HepG2 (cell line): ENCODE data around the gene DNPH1. TPM values are rescaled to one million over a fixed set of nuclear protein-coding genes. Genes with fewer than 3 reads are reported as not detected.

Experiments
- CREBL2 ChIP-seq: sonication (generic); formaldehyde crosslinking; IDR thresholded peaks from 2 replicates; pipeline ENCODE4 v1.8.1; 2023; ENCODE audit warnings: missing genetic modification reagents, mild to moderate bottlenecking, borderline replicate concordance
- HIC2 ChIP-seq: sonication (generic); formaldehyde crosslinking; IDR thresholded peaks from 2 replicates; pipeline ENCODE4 v1.9.0; 2022; ENCODE audit warnings: low read depth, missing genetic modification reagents
- HNRNPLL ChIP-seq: fragments of 200-400 bp; formaldehyde crosslinking; IDR thresholded peaks from 2 replicates; pipeline ENCODE4 v1.6.1; 2017; ENCODE audit warnings: mild to moderate bottlenecking, low read depth, low read length; ENCODE audit not compliant: poor library complexity, severe bottlenecking
- MTA1 ChIP-seq: sonication (generic); formaldehyde crosslinking; IDR thresholded peaks from 2 replicates; pipeline ENCODE4 v1.4.0; 2020; ENCODE audit warnings: missing genetic modification reagents, mild to moderate bottlenecking, borderline replicate concordance
- NR2F1 ChIP-seq, 2 experiments: fragments of 450-650 bp in 1 of 2; formaldehyde crosslinking in 1 of 2; IDR thresholded peaks; 2 replicates each; pipeline versions ENCODE4 v1.5.0 to v1.6.1; 2016 to 2020; ENCODE audit warnings: mild to moderate bottlenecking in 1 of 2, missing compliant biosample characterization in 1 of 2, missing genetic modification reagents in 1 of 2, moderate library complexity in 1 of 2
- POLR2A ChIP-seq, 2 experiments: IDR thresholded peaks; 2 replicates each; pipeline ENCODE4 v1.6.1; 2011; ENCODE audit warnings: low read depth in 2 of 2, low read length in 2 of 2, mild to moderate bottlenecking in 1 of 2, moderate library complexity in 1 of 2; ENCODE audit not compliant: insufficient read depth in 1 of 2
- RBM39 ChIP-seq: fragments of 200-400 bp; formaldehyde crosslinking; IDR thresholded peaks from one replicate; pipeline ENCODE4 v1.6.1; 2018; ENCODE audit warnings: antibody characterized with exemption, mild to moderate bottlenecking, low read depth, low read length; ENCODE audit not compliant: poor library complexity, severe bottlenecking
- SIX1 ChIP-seq: sonication (generic); formaldehyde crosslinking; IDR thresholded peaks from 2 replicates; pipeline ENCODE4 v1.4.0; 2020; ENCODE audit warnings: missing genetic modification reagents, borderline replicate concordance
- SNAPC4 ChIP-seq: sonication (generic); formaldehyde crosslinking; IDR thresholded peaks from 2 replicates; pipeline ENCODE4 v1.4.0; 2020; ENCODE audit warnings: mild to moderate bottlenecking, missing genetic modification reagents
- SNRNP70 ChIP-seq: fragments of 200-400 bp; formaldehyde crosslinking; IDR thresholded peaks from 2 replicates; pipeline ENCODE4 v1.6.1; 2017; ENCODE audit warnings: mild to moderate bottlenecking, low read depth, low read length, moderate library complexity
- TCF12 ChIP-seq, 2 experiments: fragments of 450-650 bp in 1 of 2; sonication (generic) in 1 of 2; formaldehyde crosslinking in 1 of 2; IDR thresholded peaks; 2 replicates each; pipeline versions ENCODE4 v1.6.1 to v1.8.0; 2017 to 2022; ENCODE audit warnings: antibody characterized with exemption in 1 of 2, mild to moderate bottlenecking in 1 of 2, missing genetic modification reagents in 1 of 2, moderate library complexity in 1 of 2
- TOPORS ChIP-seq: sonication (generic); formaldehyde crosslinking; IDR thresholded peaks from 2 replicates; pipeline ENCODE4 v1.8.0; 2023; ENCODE audit warnings: mild to moderate bottlenecking, missing genetic modification reagents
- ZBTB8A ChIP-seq: sonication (generic); formaldehyde crosslinking; IDR thresholded peaks from 2 replicates; pipeline ENCODE4 v1.4.0; 2020; ENCODE audit warnings: mild to moderate bottlenecking, low read depth, missing genetic modification reagents, borderline replicate concordance
- ZFYVE20 ChIP-seq: sonication (generic); formaldehyde crosslinking; IDR thresholded peaks from 2 replicates; pipeline ENCODE4 v1.8.0; 2023; ENCODE audit warnings: low read depth, mild to moderate bottlenecking, moderate library complexity, missing genetic modification reagents, borderline replicate concordance
- ZNF101 ChIP-seq: sonication (generic); formaldehyde crosslinking; IDR thresholded peaks from 2 replicates; pipeline ENCODE4 v1.4.0; 2020; ENCODE audit warnings: mild to moderate bottlenecking, low read depth, missing genetic modification reagents, borderline replicate concordance
- ZNF121 ChIP-seq: sonication (generic); formaldehyde crosslinking; IDR thresholded peaks from 2 replicates; pipeline ENCODE4 v1.5.0; 2020; ENCODE audit warnings: mild to moderate bottlenecking, missing genetic modification reagents
- ZNF343 ChIP-seq: sonication (generic); formaldehyde crosslinking; IDR thresholded peaks from 2 replicates; pipeline ENCODE4 v1.4.0; 2020; ENCODE audit warnings: mild to moderate bottlenecking, missing genetic modification reagents
- ZNF776 ChIP-seq: sonication (generic); formaldehyde crosslinking; IDR thresholded peaks from 2 replicates; pipeline ENCODE4 v1.4.0; 2020; ENCODE audit warnings: mild to moderate bottlenecking, missing genetic modification reagents
- ZNF784 ChIP-seq: sonication (generic); formaldehyde crosslinking; IDR thresholded peaks from 2 replicates; pipeline ENCODE4 v1.5.1; 2020; ENCODE audit warnings: missing genetic modification reagents, mild to moderate bottlenecking, borderline replicate concordance
- ZSCAN21 ChIP-seq: sonication (generic); formaldehyde crosslinking; IDR thresholded peaks from 2 replicates; pipeline ENCODE4 v1.8.0; 2022; ENCODE audit warnings: mild to moderate bottlenecking, missing genetic modification reagents, moderate library complexity, borderline replicate concordance
- polyA plus RNA-seq, 8 experiments: library from polyadenylated mRNA; depleted of rRNA in 3 of 8; stranded (reverse) in 7 of 8; unstranded in 1 of 8; fragments of >200 nt; fragmentation: Illumina TruSeq in 4 of 8; extraction: Trizol in 4 of 8; gene quantifications; 2 replicates each; pipeline versions ENCODE4 v1.2.1 to v1.2.3, GENCODE V29; 2011 to 2016; ENCODE audit warnings: low read depth in 4 of 8, missing spikeins in 1 of 8, mixed read lengths in 1 of 8; ENCODE audit not compliant: insufficient read depth in 1 of 8
- total RNA-seq, 5 experiments: library from RNA; depleted of rRNA; stranded (reverse); fragments of >200 nt; fragmentation: Illumina TruSeq; extraction: Trizol; gene quantifications; 2 replicates each; pipeline ENCODE4 v1.2.3, GENCODE V29; 2016; ENCODE audit warnings: low read depth in 1 of 5

DNPH1 gene
- total and polyA plus RNA-seq, 2 of the 13 experiments (the other 11 are each of a cell fraction or from before 2014, with no cell fraction given) = 56.5 to 75.1 TPM

- TF ChIP-seq TOPORS (CRISPR knock-in tag) = peak; percentile 71
- TF ChIP-seq ZFYVE20 (CRISPR knock-in tag) = no peak; the same call in 1 of the 2 replicates
- peak; percentile 50; the same call in 1 of the 2 replicates for TF ChIP-seq ZNF784 (CRISPR knock-in tag)
- peak in 1 of 2 experiments; percentile 70; a peak in 2 of 4 replicates for TF ChIP-seq POLR2A (IDR thresholded peaks at IDR 0.05; ENCODE audit: insufficient read depth in 1 of 2, low read depth in 2 of 2, low read length in 2 of 2)
- 0 out of 2 replicates have a peak, but pooled peaks have one; percentile 6 for TF ChIP-seq CREBL2 (CRISPR knock-in tag)
- TF ChIP-seq MTA1 (CRISPR knock-in tag) = peak; percentile 88
- TF ChIP-seq RBM39 = peak; percentile 52
- TF ChIP-seq HNRNPLL = peak; percentile 87
- peak; percentile 90 for TF ChIP-seq ZNF343 (CRISPR knock-in tag)
- TF ChIP-seq ZNF101 (CRISPR knock-in tag) = peak; percentile 90; the same call in 1 of the 2 replicates
- TF ChIP-seq SNAPC4 (CRISPR knock-in tag) = no peak
- TF ChIP-seq SIX1 = no peak
- peak; percentile 9; the same call in 1 of the 2 replicates for TF ChIP-seq ZNF121 (CRISPR knock-in tag)
- no peak for TF ChIP-seq SNRNP70
- TF ChIP-seq ZNF776 (CRISPR knock-in tag) = peak; percentile 83
- TF ChIP-seq ZSCAN21 (CRISPR knock-in tag) = peak; percentile 75; the same call in 1 of the 2 replicates
- TF ChIP-seq ZBTB8A = peak; percentile 14; the same call in 1 of the 2 replicates
- TF ChIP-seq NR2F1 (CRISPR knock-in tag; IDR thresholded peaks at IDR 0.05) = 0 out of 4 replicates have a peak, but pooled peaks of 1 of the 2 experiments have one; percentile 17
- TF ChIP-seq TCF12 (IDR thresholded peaks at IDR 0.05) = no peak
- peak; percentile 96 for TF ChIP-seq TCF12 (CRISPR knock-in tag; IDR thresholded peaks at IDR 0.05)
- TF ChIP-seq HIC2 (CRISPR knock-in tag) = peak; percentile 69
Observed at GRCh38 chr6:43274916-43275597, 45.8 kb upstream of the DNPH1 start (continued).
